H1 (cell line): ENCODE measurements around the gene DHRS4. TPM values are rescaled to one million over a fixed set of nuclear protein-coding genes. Genes with fewer than 3 reads are reported as not detected.

Experiments
- CTCF ChIA-PET: fragments of 300-600 bp; sonication (Branson Sonifier 250); formaldehyde crosslinking; loops from one replicate; lab custom pipeline; 2021; ENCODE audit not compliant: partially characterized antibody; lab: Charles Lee
- POLR2A ChIA-PET: fragments of 300-600 bp; sonication (Branson Sonifier 250); formaldehyde crosslinking; loops from one replicate; lab custom pipeline; 2021; ENCODE audit warnings: inconsistent platforms; ENCODE audit not compliant: partially characterized antibody; lab: Charles Lee
- DNase-seq, 2 experiments: peaks; one replicate each; pipeline versions ENCODE4 v3.0.0 to v3.0.0-alpha.2; 2010 to 2022; ENCODE audit warnings: low spot score in 2 of 2, low read depth in 1 of 2, mixed read lengths in 1 of 2
- FAIRE-seq: peaks from 2 replicates; lab custom pipeline; 2011; peaks lifted over from hg19 to GRCh38; lab: Jason Lieb, UNC
- H2AFZ ChIP-seq: 2 replicates; pipeline ENCODE4 v1.8.1; 2012; ENCODE audit warnings: low read length, inconsistent platforms
- H2AK5ac ChIP-seq: 2 replicates; pipeline ENCODE4 v1.6.1; 2013; ENCODE audit warnings: low read depth, low read length
- H2BK120ac ChIP-seq: replicated peaks from 2 replicates; pipeline ENCODE3; 2013; ENCODE audit warnings: low read depth, low read length, inconsistent platforms
- H2BK12ac ChIP-seq: 2 replicates; pipeline ENCODE4 v1.6.1; 2013; ENCODE audit warnings: low read depth, low read length
- H2BK15ac ChIP-seq: 2 replicates; pipeline ENCODE4 v1.6.1; 2013; ENCODE audit warnings: low read length
- H2BK20ac ChIP-seq: 2 replicates; pipeline ENCODE4 v1.6.1; 2013; ENCODE audit warnings: low read length
- H2BK5ac ChIP-seq: 2 replicates; pipeline ENCODE4 v1.6.1; 2013; ENCODE audit warnings: low read depth, low read length
- H3K14ac ChIP-seq: 2 replicates; pipeline ENCODE4 v1.6.1; 2013; ENCODE audit warnings: inconsistent platforms; ENCODE audit not compliant: insufficient read length
- H3K18ac ChIP-seq: 2 replicates; pipeline ENCODE4 v1.6.1; 2013; ENCODE audit warnings: low read length; ENCODE audit errors: extremely low read depth
- H3K23ac ChIP-seq: 2 replicates; pipeline ENCODE4 v1.6.1; 2013; ENCODE audit warnings: inconsistent platforms; ENCODE audit not compliant: insufficient read length
- H3K23me2 ChIP-seq: 2 replicates; pipeline ENCODE4 v1.6.1; 2013; ENCODE audit warnings: low read depth, low read length
- H3K27ac ChIP-seq: 2 replicates; pipeline ENCODE4 v1.6.1; 2011; ENCODE audit warnings: low read depth, low read length, inconsistent platforms
- H3K27me3 ChIP-seq, 4 experiments: replicated peaks in 1 of 4; 1 replicate in 1 of 4; 2 replicates in 3 of 4; pipeline versions ENCODE4 v1.6.1 to v1.8.1; 2011 to 2013; ENCODE audit warnings: low read length in 3 of 4, mild to moderate bottlenecking in 3 of 4, inconsistent platforms in 2 of 4, mixed read lengths in 2 of 4, moderate library complexity in 1 of 4; ENCODE audit not compliant: control insufficient read depth in 3 of 4, insufficient read depth in 3 of 4; ENCODE audit errors: extremely low read depth in 1 of 4
- H3K36me3 ChIP-seq, 4 experiments: 2 replicates each; pipeline versions ENCODE4 v1.6.1 to v1.8.1; 2011 to 2013; ENCODE audit warnings: mild to moderate bottlenecking in 4 of 4, low read length in 3 of 4, moderate library complexity in 2 of 4, control low read depth in 1 of 4, inconsistent platforms in 1 of 4; ENCODE audit not compliant: insufficient read depth in 4 of 4, control insufficient read depth in 2 of 4
- H3K4ac ChIP-seq: replicated peaks from 2 replicates; pipeline ENCODE3; 2013; ENCODE audit warnings: low read length, low read depth, mixed read lengths, inconsistent platforms; ENCODE audit not compliant: insufficient read length
- H3K4me1 ChIP-seq, 4 experiments: replicated peaks in 1 of 4; 1 replicate in 1 of 4; 2 replicates in 3 of 4; pipeline versions ENCODE4 v1.6.1 to v1.8.1; 2011 to 2013; ENCODE audit warnings: low read length in 3 of 4, inconsistent platforms in 2 of 4, mixed read lengths in 1 of 4; ENCODE audit not compliant: insufficient read depth in 4 of 4, control insufficient read depth in 3 of 4
- H3K4me2 ChIP-seq, 2 experiments: 2 replicates each; pipeline versions ENCODE4 v1.6.1 to v1.8.1; 2011 to 2013; ENCODE audit warnings: low read depth in 2 of 2, low read length in 2 of 2, control low read depth in 1 of 2, inconsistent platforms in 1 of 2, mild to moderate bottlenecking in 1 of 2; ENCODE audit not compliant: insufficient read depth in 1 of 2
- H3K4me3 ChIP-seq, 4 experiments: fragments of 200-600, 300-600 bp in 1 of 4; sonication (generic), shearing (Covaris generic), sonication (Bioruptor Twin) in 1 of 4; 2 replicates each; pipeline versions ENCODE4 v1.5.1 to v1.8.1; 2011 to 2016; ENCODE audit warnings: low read length in 4 of 4, low read depth in 3 of 4, control low read depth in 2 of 4, inconsistent platforms in 2 of 4, mild to moderate bottlenecking in 2 of 4, mixed read lengths in 1 of 4, moderate library complexity in 1 of 4; ENCODE audit not compliant: insufficient read depth in 2 of 4; ENCODE audit errors: extremely low read depth in 1 of 4
- H3K56ac ChIP-seq: replicated peaks from 2 replicates; pipeline ENCODE3; 2013; ENCODE audit warnings: low read depth, mild to moderate bottlenecking, mixed read lengths, low read length, inconsistent platforms; ENCODE audit not compliant: insufficient read length
- H3K79me1 ChIP-seq: 2 replicates; pipeline ENCODE4 v1.6.1; 2013; ENCODE audit warnings: low read depth, low read length, control low read depth
- H3K79me2 ChIP-seq, 2 experiments: 2 replicates each; pipeline versions ENCODE4 v1.6.1 to v1.8.1; 2012 to 2013; ENCODE audit warnings: low read length in 2 of 2, mild to moderate bottlenecking in 2 of 2, inconsistent platforms in 1 of 2; ENCODE audit not compliant: insufficient read depth in 2 of 2, control insufficient read depth in 1 of 2
- H3K9ac ChIP-seq, 4 experiments: replicated peaks in 1 of 4; 1 replicate in 1 of 4; 2 replicates in 3 of 4; pipeline versions ENCODE4 v1.6.1 to v1.8.1; 2011 to 2013; ENCODE audit warnings: low read depth in 3 of 4, low read length in 3 of 4, control low read depth in 2 of 4, mild to moderate bottlenecking in 2 of 4, moderate library complexity in 2 of 4, inconsistent platforms in 1 of 4; ENCODE audit errors: extremely low read depth in 1 of 4
- H3K9me3 ChIP-seq, 2 experiments: 2 replicates each; pipeline versions ENCODE4 v1.6.1 to v1.8.1; 2012 to 2013; ENCODE audit warnings: mild to moderate bottlenecking in 2 of 2, moderate library complexity in 2 of 2, control low read depth in 1 of 2, inconsistent platforms in 1 of 2, low read depth in 1 of 2, low read length in 1 of 2, mixed read lengths in 1 of 2; ENCODE audit not compliant: insufficient read depth in 2 of 2
- H4K20me1 ChIP-seq, 2 experiments: replicated peaks in 1 of 2; 2 replicates each; pipeline versions ENCODE3 to v1.8.1; 2011 to 2013; ENCODE audit warnings: inconsistent platforms in 2 of 2, low read length in 2 of 2, mild to moderate bottlenecking in 1 of 2; ENCODE audit not compliant: insufficient read depth in 2 of 2, control insufficient read depth in 1 of 2
- H4K5ac ChIP-seq: 2 replicates; pipeline ENCODE4 v1.6.1; 2013; ENCODE audit warnings: low read length, low read depth, mixed read lengths, inconsistent platforms; ENCODE audit not compliant: insufficient read length
- H4K8ac ChIP-seq: 2 replicates; pipeline ENCODE4 v1.8.0; 2013; ENCODE audit warnings: mild to moderate bottlenecking, moderate library complexity, low read length, inconsistent platforms; ENCODE audit not compliant: insufficient read depth; ENCODE audit errors: extremely low read depth
- H4K91ac ChIP-seq: replicated peaks from 2 replicates; pipeline ENCODE3; 2013; ENCODE audit warnings: low read length, mixed read lengths, inconsistent platforms; ENCODE audit not compliant: insufficient read length
- CTCF ChIP-seq, 3 experiments: IDR thresholded peaks; 1 replicate in 2 of 3; 2 replicates in 1 of 3; pipeline versions ENCODE4 v1.5.1 to v1.6.1; 2011; ENCODE audit warnings: low read length in 3 of 3, mild to moderate bottlenecking in 3 of 3, inconsistent platforms in 2 of 3, low read depth in 1 of 3, moderate library complexity in 1 of 3; ENCODE audit not compliant: insufficient read depth in 1 of 3; ENCODE audit errors: control extremely low read depth in 1 of 3
- RAD21 ChIP-seq, 2 experiments: IDR thresholded peaks in 1 of 2; conservative IDR thresholded peaks in 1 of 2; 2 replicates each; pipeline ENCODE4 v1.6.1; 2011; ENCODE audit warnings: low read depth in 2 of 2, low read length in 2 of 2, improper control_type of control experiment in 1 of 2, inconsistent platforms in 1 of 2, mild to moderate bottlenecking in 1 of 2, moderate library complexity in 1 of 2
- SP2 ChIP-seq: IDR thresholded peaks from 2 replicates; pipeline ENCODE4 v1.6.1; 2012; ENCODE audit warnings: mild to moderate bottlenecking, low read length, inconsistent platforms
- WGBS, 2 experiments: shearing (Covaris generic) in 1 of 2; methylation state at CpG; one replicate each; pipeline versions ENCODE4 v1.1.6 to v1.1.7; 2013 to 2015; ENCODE audit warnings: low lambda C conversion rate in 2 of 2, mixed read lengths in 2 of 2, inconsistent platforms in 1 of 2, low coverage in 1 of 2, missing lambda C conversion rate in 1 of 2; ENCODE audit not compliant: insufficient replicate concordance in 2 of 2, insufficient coverage in 1 of 2, insufficient read length in 1 of 2; ENCODE audit errors: extremely low coverage in 1 of 2, missing lambda C conversion rate in 1 of 2; 5-methylcytosine and 5-hydroxymethylcytosine counted together
- polyA plus RNA-seq, 7 experiments: library from polyadenylated mRNA; depleted of rRNA in 3 of 7; stranded (reverse) in 5 of 7; unstranded in 2 of 7; fragments of >200 nt in 5 of 7; fragments of 200-250 nt in 2 of 7; gene quantifications; 1 replicate in 5 of 7; 2 replicates in 1 of 7; 4 replicates in 1 of 7; pipeline versions ENCODE4 v1.2.1 to v1.2.3, GENCODE V29; 2011 to 2013; ENCODE audit warnings: missing spikeins in 2 of 7, mixed read lengths in 2 of 7
- total RNA-seq: library from RNA; stranded (reverse); fragmentation: NEBNext Ultra II Directional; extraction: Animal tissue kit (Norgen Biotek cat#: 25700); gene quantifications from 2 replicates; pipeline ENCODE4 v1.2.1, GENCODE V29; 2021

The DHRS4 gene
- total and polyA plus RNA-seq, 2 of the 8 experiments (the other 6 are each of a cell fraction or from before 2014, with no cell fraction given): 11.7 to 16.2 TPM

- no peak overlapping the region for H3K14ac ChIP-seq
- H3K4me3 ChIP-seq: no peak overlapping the region
- no peak overlapping the region for H4K8ac ChIP-seq
- no peak overlapping the region for H2BK20ac ChIP-seq
- ChIA-PET POLR2A (no interaction called here), CTCF (interaction anchor here (0.6 to 1.6 kb wide), 5 partner anchors 9 to 294 kb away, joined by 3 to 9 read pairs (median 4); no protein-coding TSS in a partner anchor)
- WGBS, 2 experiments: 89% methylated on average over 11 of the region's 11 CpGs; no CpG with 5 or more reads in 1 of the 2 experiments
- no peak for FAIRE-seq
- H2BK5ac ChIP-seq: no peak overlapping the region
- DNase-seq: no peak
- H4K91ac ChIP-seq: peak overlapping the region; percentile 6
- H2AK5ac ChIP-seq: no peak overlapping the region
- H4K20me1 ChIP-seq: no peaks in the 10 kb centered on the region
- H3K9me3 ChIP-seq: no peaks in the 10 kb centered on the region
- no peak overlapping the region for H3K4me2 ChIP-seq
- no peaks in the 10 kb centered on the region for H3K79me2 ChIP-seq
- H3K56ac ChIP-seq: no peak overlapping the region
- no peaks in the 10 kb centered on the region for H3K23me2 ChIP-seq
- no peak overlapping the region for H3K4ac ChIP-seq
- H3K23ac ChIP-seq: no peak overlapping the region
- H3K36me3 ChIP-seq: no peaks in the 10 kb centered on the region
- TF ChIP-seq RAD21 (IDR thresholded peaks at IDR 0.05 in 1 of 2, conservative IDR thresholded peaks at IDR 0.05 in 1 of 2; ENCODE audit: low read depth in 2 of 2, low read length in 2 of 2): peak in 1 of 2 experiments; percentile 8; a peak in 1 of 4 replicates
- peak in 2 of 3 experiments; percentile 7 to 13; a peak in 2 of 4 replicates for TF ChIP-seq CTCF (IDR thresholded peaks at IDR 0.05; ENCODE audit: control extremely low read depth in 1 of 3, insufficient read depth in 1 of 3, low read depth in 1 of 3, low read length in 3 of 3)
- no peak for TF ChIP-seq SP2
- TF ChIP-seq, all 59 proteins: peak for 2
- H3K18ac ChIP-seq: no peak overlapping the region
- no peak overlapping the region for H4K5ac ChIP-seq
- H2BK15ac ChIP-seq: 0 out of 2 replicates have a peak overlapping the region, but pooled peaks have one; percentile 67
- no peak overlapping the region for H2BK120ac ChIP-seq
- H2AFZ ChIP-seq: 0 out of 2 replicates have a peak overlapping the region, but pooled peaks have one; percentile 5
- H3K9ac ChIP-seq: no peak overlapping the region
- H3K27ac ChIP-seq: no peak overlapping the region
- H3K27me3 ChIP-seq: no peaks in the 10 kb centered on the region
- H3K4me1 ChIP-seq: no peaks in the 10 kb centered on the region
- H3K79me1 ChIP-seq: no peaks in the 10 kb centered on the region
- H2BK12ac ChIP-seq: no peak overlapping the region
Measured at GRCh38 chr14:23926543-23926942, 27.0 kb upstream of the DHRS4 start.
